Activated T-cell treated with anti-CD3 and anti-CD28 coated beads for 1 hour (primary cell): ENCODE data around the gene SLC12A6.
"Not testable (repeated sequence)": the region's sequence is repeated elsewhere in the genome, so short reads cannot be mapped to it uniquely, and the experiment has no call there.

Source experiments
- DNase-seq: peaks from one replicate; pipeline ENCODE4 v3.0.0-alpha.2; 2020; ENCODE audit warnings: low read depth

Gene SLC12A6

GRCh38 chr15:34357653-34358052 is 20.1 kb upstream of the SLC12A6 start:
- no peak for DNase-seq

DNA sequence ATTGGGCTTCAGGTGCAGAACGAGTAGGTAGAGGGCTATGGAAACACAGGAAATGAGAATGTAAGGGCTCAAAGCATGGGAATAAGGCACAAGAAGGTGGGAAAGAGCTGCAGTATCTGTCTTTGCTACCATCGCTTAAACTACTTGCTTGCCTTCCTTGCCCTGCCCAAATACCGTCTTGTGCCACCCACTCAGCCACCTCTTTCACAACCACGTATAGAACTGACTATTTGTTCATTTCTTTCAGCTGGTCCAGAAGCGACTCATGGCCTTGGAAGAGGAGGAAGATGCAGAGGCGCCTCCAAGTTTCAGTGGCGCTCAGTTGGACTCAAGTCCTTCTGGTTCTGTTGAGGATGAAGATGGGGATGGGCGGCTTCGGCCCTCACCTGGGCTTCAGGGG is 17.7 kb upstream of the SLC12A6 start:
- DNase-seq = no peak

DNA sequence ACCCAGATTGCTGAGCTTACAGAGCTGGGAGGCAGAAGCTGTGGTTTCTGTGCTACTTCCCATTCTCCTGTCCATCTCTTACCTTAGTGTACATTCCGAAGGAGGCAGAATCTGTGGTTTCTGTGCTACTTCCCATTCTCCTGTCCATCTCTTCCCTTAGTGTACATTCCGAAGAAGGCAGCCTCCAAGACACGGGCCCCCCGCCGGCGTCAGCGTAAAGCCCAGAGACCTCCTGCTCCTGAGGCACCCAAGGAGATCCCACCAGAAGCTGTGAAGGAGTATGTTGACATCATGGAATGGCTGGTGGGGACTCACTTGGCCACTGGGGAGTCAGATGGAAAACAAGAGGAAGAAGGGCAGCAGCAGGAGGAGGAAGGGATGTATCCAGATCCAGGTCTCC is 16.7 kb upstream of the SLC12A6 start:
- DNase-seq = no peak

GRCh38 chr15:34353627-34354026 is 16.0 kb upstream of the SLC12A6 start:
- no peak for DNase-seq

DNA sequence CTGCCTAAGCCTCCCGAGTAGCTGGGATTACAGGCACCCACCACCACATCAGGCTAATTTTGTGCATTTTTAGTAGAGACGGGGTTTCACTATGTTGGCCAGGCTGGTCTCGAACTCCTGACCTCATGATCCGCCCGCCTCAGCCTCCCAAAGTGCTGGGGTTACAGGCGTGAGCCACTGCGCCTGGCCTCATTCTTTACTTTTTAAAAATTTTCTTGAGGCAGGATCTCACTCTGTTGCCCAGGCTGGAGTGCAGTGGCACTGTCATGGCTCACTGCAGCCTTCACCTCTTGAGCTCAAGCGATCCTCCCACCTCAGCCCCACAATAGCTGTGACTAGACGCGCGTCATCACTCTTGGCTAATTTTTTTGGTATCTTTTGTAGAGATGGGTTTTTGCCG is 15.4 kb upstream of the SLC12A6 start:
- DNase-seq = not testable (repeated sequence)

DNA sequence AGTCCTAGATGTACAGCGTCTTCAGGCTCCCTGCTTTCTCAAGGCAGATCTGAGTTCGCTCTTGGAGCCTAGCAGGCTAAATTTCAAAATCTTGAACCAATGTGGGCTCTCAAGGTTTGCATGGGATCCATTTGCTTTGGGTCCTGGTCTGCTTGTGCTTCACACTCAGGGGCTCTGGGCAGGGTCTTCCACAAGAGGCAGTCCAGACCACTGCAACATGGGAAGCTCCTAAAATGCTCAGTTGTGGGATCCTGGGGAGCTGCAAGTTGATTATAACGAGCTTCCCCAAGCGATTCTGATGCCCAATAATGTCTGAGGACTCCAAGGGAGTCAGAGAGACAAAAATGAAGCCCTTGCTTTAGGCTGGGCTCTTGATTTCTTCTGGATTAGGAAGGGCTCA is 12.2 kb upstream of the SLC12A6 start:
- no peak for DNase-seq

GRCh38 chr15:34348735-34349300 is 11.2 kb upstream of the SLC12A6 start:
- DNase-seq = no peak

DNA sequence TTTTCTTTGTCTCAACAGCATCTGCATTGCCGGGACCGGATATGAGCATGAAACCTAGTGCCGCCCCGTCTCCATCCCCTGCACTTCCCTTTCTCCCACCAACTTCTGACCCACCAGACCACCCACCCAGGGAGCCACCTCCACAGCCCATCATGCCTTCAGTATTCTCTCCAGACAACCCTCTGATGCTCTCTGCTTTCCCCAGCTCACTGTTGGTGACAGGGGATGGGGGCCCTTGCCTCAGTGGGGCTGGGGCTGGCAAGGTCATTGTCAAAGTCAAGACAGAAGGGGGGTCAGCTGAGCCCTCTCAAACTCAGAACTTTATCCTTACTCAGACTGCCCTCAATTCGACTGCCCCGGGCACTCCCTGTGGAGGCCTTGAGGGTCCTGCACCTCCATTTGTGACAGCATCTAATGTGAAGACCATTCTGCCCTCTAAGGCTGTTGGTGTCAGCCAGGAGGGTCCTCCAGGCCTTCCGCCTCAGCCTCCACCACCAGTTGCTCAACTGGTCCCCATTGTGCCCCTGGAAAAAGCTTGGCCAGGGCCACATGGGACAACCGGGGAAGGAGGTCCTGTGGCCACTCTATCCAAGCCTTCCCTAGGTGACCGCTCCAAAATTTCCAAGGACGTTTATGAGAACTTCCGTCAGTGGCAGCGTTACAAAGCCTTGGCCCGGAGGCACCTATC is 10.5 kb upstream of the SLC12A6 start:
- DNase-seq = no peak

DNA sequence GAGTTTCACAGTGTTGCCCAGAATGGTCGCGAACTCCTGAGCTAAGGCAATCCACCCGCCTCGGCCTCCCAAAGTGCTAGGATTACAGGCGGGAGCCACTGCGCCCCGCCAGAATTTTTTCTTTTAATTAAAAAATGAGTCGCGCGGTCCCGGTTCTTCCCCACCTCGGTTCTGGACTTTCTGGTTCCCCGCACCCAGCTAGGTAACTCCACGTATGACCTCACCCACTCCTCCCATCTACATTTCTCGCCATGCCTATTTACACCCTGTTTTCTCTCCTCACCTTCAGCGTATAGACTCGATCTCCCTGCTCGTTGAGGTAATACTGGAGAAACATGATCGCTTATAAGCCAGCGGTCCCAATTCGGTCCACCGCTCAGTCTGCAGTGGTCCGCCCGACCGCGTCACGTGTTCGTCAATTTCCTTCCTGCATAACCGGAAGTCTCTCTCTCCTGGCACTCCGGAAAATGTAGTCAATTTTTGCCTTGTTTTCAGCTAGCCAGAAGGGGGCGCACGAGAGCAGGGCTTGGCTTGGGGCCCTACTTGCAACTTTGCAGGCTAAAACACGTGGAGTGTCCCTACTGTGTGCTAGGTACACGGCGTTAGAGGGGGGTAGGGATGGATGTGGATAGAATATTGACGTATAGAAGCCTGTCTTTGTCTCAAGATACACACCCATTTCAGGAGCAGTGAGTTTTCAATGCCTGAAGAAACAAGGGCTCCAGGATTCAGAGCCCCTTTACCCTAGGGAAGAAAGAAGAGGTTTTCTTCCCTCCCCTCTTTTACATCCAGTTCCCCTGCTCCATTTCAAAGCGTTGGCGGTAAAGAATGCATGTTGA is 5.4 kb upstream of the SLC12A6 start, which contains the start of the genes NOP10 and NUTM1:
Gene NOP10 (minus strand): TSS at position 400 of the 839 bp plus-strand sequence. CDS start 63 bp downstream, at position 337.
Gene NUTM1 (plus strand): TSS at position 579 of the 839 bp plus-strand sequence. CDS start 382 bp downstream, outside the sequence.
- DNase-seq = peak; percentile 94

- DNase-seq = not testable (repeated sequence)
Measured at GRCh38 chr15:34342213-34342736, 4.7 kb upstream of the SLC12A6 start.

DNA sequence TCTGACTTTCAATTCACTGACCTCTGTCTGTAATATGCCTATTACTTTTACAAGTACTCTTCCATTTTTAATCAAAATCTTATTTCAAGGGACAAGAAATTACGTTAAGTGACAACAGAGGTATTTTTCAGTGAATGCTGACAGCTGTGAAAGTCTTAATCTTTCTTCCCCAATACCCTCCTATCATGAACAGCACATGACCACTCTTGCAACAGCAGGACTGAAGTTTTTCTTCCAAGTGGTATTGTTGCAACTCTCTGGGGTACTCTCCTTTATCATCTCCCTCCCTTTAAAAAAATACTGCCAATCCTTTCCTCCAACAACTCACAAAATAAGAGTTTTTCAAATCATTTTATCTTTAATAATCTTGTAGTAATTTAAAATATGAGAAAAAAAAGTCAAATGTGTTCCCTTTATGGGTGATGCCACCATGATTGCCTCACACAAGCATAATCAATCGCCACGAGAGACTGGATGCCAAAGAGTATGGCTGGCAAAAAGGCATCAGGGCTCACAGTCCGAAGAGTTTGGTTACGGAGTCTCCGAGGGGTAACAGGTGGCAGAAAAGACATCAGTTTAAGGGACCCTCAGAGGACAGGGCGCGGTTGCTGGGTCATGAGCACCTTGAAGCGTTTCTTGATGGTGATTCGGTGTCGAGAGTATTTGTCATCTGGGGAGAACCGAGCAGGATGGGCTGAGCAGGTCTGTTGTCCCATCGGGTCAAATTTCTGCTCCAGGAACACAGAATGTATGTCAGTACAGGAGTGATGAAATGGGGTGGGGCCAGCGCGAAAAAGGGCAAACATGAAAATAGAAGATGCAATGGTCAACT is 4.0 kb upstream of the SLC12A6 start:
- no peak for DNase-seq

GRCh38 chr15:34339946-34340345 is 2.4 kb upstream of the SLC12A6 start:
- no peak for DNase-seq

- no peak for DNase-seq
Measured at GRCh38 chr15:34338347-34338746, 766 bp upstream of the SLC12A6 start.

DNA sequence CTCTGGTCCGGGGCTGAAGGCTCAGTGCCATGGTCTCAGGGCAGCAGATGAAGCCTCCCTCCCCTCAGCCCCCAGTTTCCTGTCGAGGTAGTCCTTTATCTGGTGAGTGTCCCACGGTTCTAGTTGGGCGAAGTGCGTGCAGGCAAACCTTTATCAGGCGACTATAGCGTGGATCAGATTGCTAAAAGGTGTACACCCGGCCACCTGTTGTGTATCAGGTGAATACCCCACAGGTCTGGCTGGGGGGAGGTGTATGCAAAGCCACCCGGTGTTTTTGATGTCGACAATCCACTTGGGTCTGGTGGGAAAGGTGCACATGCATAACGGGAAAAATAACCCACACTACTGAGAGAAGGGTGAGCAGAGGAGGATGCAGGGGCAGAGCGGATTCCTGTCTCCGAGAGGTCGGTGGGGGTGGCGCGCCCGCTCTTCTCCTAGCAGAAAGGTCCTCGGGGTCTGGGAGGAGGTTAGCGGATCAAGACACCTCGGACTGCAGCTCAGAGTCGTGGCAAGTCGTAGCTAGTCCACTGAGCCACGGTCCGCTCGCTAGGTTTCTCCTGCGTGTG is 507 bp downstream of the SLC12A6 start:
- no peak for DNase-seq

DNA sequence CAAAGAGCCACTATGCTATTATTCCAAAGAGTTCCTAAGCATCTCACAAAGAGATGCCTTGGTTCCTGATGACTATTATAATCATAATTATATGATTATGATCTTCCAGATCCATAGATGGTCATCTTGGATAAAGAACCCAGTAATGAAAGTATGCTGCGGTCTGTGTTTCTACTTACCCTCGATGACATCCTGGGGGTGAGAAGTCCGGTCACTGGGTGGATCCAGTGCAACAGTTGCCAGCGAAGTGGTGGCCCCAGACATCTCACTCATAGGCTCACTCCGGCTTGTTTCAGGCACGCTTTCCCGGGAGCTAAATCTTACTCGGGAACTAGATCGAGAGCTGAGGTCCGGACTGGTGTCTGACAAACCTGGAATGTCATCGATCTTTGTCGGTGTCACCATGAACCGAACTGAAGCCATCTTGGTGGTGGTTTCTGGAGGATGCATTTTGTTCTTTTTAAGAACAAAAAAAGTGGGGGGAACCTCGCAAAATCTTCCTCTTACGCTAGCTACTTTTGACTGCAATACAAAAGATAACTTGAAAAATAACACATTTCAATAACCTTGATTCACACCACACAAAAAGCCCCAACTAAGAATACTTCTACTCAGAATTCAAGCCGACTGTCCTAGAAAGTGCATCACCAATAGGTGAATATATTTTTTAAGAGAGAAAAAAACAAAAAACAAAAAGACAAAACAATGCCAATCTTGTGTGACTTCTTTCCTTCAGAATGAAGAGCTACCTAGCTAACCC is 1.2 kb downstream of the SLC12A6 start:
- no peak for DNase-seq

- no peak for DNase-seq
Measured at GRCh38 chr15:34335176-34336032, 2.2 kb downstream of the SLC12A6 start.

GRCh38 chr15:34334672-34335071 is 2.9 kb downstream of the SLC12A6 start:
- DNase-seq = no peak

DNA sequence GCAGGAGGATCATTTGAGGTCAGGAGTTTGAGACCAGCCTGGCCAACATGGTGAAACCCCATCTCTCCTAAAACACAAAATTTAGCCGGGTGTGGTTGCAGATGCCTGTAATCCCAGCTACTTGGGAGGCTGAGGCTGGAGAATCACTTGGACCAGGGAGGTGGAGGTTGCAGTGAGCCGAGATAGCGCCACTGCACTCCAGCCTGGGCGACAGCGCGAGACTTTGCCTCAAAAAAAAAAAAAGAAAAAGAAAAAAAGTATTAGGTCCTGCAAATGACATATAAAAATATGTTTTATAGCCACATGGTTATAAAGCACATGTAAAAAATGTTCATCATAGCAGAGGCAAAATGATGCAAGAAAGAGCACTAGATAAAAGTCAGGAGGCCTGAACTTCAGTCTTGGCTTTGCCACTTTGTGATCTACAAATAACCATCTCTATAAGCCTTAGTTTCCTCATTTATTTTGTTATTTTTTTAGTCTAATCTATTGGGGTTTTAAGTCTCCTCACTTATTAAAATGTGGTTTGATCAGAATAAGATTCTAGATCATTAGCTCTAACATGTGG is 4.9 kb downstream of the SLC12A6 start:
- no peak for DNase-seq

DNA sequence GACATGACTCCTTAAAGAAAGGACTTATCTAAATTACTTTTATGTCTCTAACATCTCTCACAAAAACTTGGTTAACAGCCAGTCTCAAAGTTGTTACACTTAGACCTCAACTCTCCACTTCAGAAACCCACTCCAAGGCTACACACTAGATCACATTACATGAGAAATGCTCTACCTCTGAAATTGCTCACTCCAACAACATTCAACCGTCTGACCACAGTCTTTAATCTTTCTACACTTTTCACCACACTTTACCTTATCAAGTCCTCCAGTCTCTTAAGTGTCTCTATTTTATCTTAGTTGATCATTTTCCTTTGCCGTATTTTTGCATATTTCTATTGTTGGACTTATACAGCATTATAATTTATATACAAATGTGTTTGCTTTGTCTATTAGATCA is 5.8 kb downstream of the SLC12A6 start:
- no peak for DNase-seq
